CD4-positive, alpha-beta T cell (primary cell): ENCODE data around the gene TSR3. TPM values are rescaled to one million over a fixed set of nuclear protein-coding genes. Genes with fewer than 3 reads are reported as not detected.

Source experiments
- ATAC-seq: fragments of 200-7000 bp; cut with Tn5 transposase; one replicate; pipeline ENCODE4 v1.10.0; 2022; ENCODE audit warnings: mild to moderate bottlenecking; ENCODE audit not compliant: poor library complexity
- CTCF ChIA-PET: fragments of 350-600 bp; sonication (Branson Sonifier 250); formaldehyde crosslinking; loops from one replicate; lab custom pipeline; 2021; ENCODE audit warnings: antibody characterized with exemption, inconsistent platforms; lab: Charles Lee
- POLR2A ChIA-PET: fragments of 350-600 bp; sonication (Branson Sonifier 250); formaldehyde crosslinking; loops from one replicate; lab custom pipeline; 2021; ENCODE audit warnings: antibody characterized with exemption, inconsistent platforms; lab: Charles Lee
- DNase-seq, 14 experiments: peaks; one replicate each; pipeline ENCODE4 v3.0.0-alpha.2; 2013 to 2020; ENCODE audit warnings: mixed read lengths in 2 of 14
- H3K27ac ChIP-seq, 2 donors: one replicate each; pipeline versions ENCODE4 v1.5.1 to v1.7.0; 2013; ENCODE audit warnings: low read length in 2 of 2, low read depth in 1 of 2, mild to moderate bottlenecking in 1 of 2
- H3K27me3 ChIP-seq, 2 experiments: 1 replicate in 1 of 2; 2 replicates in 1 of 2; pipeline versions ENCODE4 v1.6.1 to v1.7.0; 2013; ENCODE audit warnings: low read length in 2 of 2, control low read depth in 1 of 2, mild to moderate bottlenecking in 1 of 2, moderate library complexity in 1 of 2; ENCODE audit not compliant: insufficient read depth in 2 of 2, control insufficient read depth in 1 of 2
- H3K36me3 ChIP-seq: one replicate; pipeline ENCODE4 v1.6.1; 2013; ENCODE audit warnings: low read length, control low read depth; ENCODE audit not compliant: insufficient read depth
- H3K4me1 ChIP-seq: one replicate; pipeline ENCODE4 v1.6.1; 2013; ENCODE audit warnings: low read length, control low read depth; ENCODE audit not compliant: insufficient read depth
- H3K4me3 ChIP-seq: one replicate; pipeline ENCODE4 v1.5.1; 2013; ENCODE audit warnings: mild to moderate bottlenecking, low read length, moderate library complexity
- H3K9me3 ChIP-seq, 2 experiments: 1 replicate in 1 of 2; 2 replicates in 1 of 2; pipeline versions ENCODE4 v1.6.1 to v1.7.0; 2013; ENCODE audit warnings: low read length in 2 of 2, mild to moderate bottlenecking in 2 of 2, control low read depth in 1 of 2, moderate library complexity in 1 of 2; ENCODE audit not compliant: control insufficient read depth in 1 of 2, insufficient read depth in 1 of 2
- H3K27ac Mint-ChIP-seq: one replicate; pipeline ENCODE4 v1.8.0; 2020; ENCODE audit warnings: mixed read lengths
- H3K27me3 Mint-ChIP-seq: one replicate; pipeline ENCODE4 v1.8.0; 2021; ENCODE audit warnings: mixed read lengths
- H3K36me3 Mint-ChIP-seq: one replicate; pipeline ENCODE4 v1.8.0; 2021; ENCODE audit warnings: low read depth, mixed read lengths
- H3K4me1 Mint-ChIP-seq: one replicate; pipeline ENCODE4 v1.8.0; 2021; ENCODE audit warnings: low read depth, mixed read lengths
- H3K4me3 Mint-ChIP-seq: one replicate; pipeline ENCODE4 v1.8.0; 2020; ENCODE audit warnings: mild to moderate bottlenecking, mixed read lengths
- H3K9me3 Mint-ChIP-seq: one replicate; pipeline ENCODE4 v1.8.0; 2020; ENCODE audit warnings: mixed read lengths
- CTCF ChIP-seq: fragments of 200-600 bp; IDR thresholded peaks from one replicate; pipeline ENCODE4 v1.8.0; 2022; ENCODE audit warnings: antibody characterized with exemption, mild to moderate bottlenecking
- intact Hi-C, 2 experiments: fragments of 100-400 bp; cut with DNase I in 1 of 2; cut with micrococcal nuclease in 1 of 2; formaldehyde crosslinking; loops; one replicate each; pipeline versions ENCODE4 v1.15.1 to v1.9.0; 2023 to 2025; cut with DNase I, micrococcal nuclease
- total RNA-seq, 174 experiments: library from RNA in 2 of 174; stranded (reverse) in 2 of 174; gene quantifications; one replicate each; pipeline ENCODE4 v1.2.3 and lab custom pipeline; 2021 to 2026

TSR3 gene
- total RNA-seq, 2 experiments from 2014 or later = 19.9 to 21.4 TPM

- Mint-ChIP-seq H3K4me1 (no peaks in the 10 kb centered on the region), H3K27me3 (no peaks in the 10 kb centered on the region), H3K9me3 (no peaks in the 10 kb centered on the region), H3K36me3 (peaks cover 46% of the 10 kb centered on the region), H3K4me3 (no peak overlapping the region), H3K27ac (no peak overlapping the region)
- Histone ChIP-seq H3K36me3 (peaks cover 60% of the 10 kb centered on the region), H3K27ac (no peak overlapping the region), H3K4me3 (no peak overlapping the region), H3K4me1 (peaks cover 3% of the 10 kb centered on the region), H3K27me3 (no peaks in the 10 kb centered on the region), H3K9me3 (no peaks in the 10 kb centered on the region)
- no peak for DNase-seq
- intact Hi-C loops = no loop called here
- ChIA-PET CTCF (no interaction called here), POLR2A (no interaction called here)
- no peak for TF ChIP-seq CTCF
- ATAC-seq = no peak
These were observed 42.8 kb upstream of the TSR3 start for GRCh38 chr16:1394367-1394951.

- Mint-ChIP-seq H3K27ac (no peak overlapping the region), H3K27me3 (no peaks in the 10 kb centered on the region), H3K36me3 (peaks cover 41% of the 10 kb centered on the region), H3K4me3 (no peak overlapping the region), H3K4me1 (no peaks in the 10 kb centered on the region), H3K9me3 (no peaks in the 10 kb centered on the region)
- intact Hi-C loops = no loop called here
- Histone ChIP-seq H3K4me1 (peaks cover 3% of the 10 kb centered on the region), H3K9me3 (no peaks in the 10 kb centered on the region), H3K27ac (no peak overlapping the region), H3K4me3 (no peak overlapping the region), H3K27me3 (no peaks in the 10 kb centered on the region), H3K36me3 (peaks cover 53% of the 10 kb centered on the region)
- TF ChIP-seq CTCF = no peak
- ATAC-seq (no peak), DNase-seq (no peak)
- CTCF ChIA-PET = no interaction called here
- POLR2A ChIA-PET = no interaction called here
These were observed 42.0 kb upstream of the TSR3 start for GRCh38 chr16:1393613-1394176.

- ATAC-seq (no peak), DNase-seq (no peak)
- Mint-ChIP-seq H3K9me3 (no peaks in the 10 kb centered on the region), H3K27ac (no peak overlapping the region), H3K4me3 (no peak overlapping the region), H3K4me1 (no peaks in the 10 kb centered on the region), H3K27me3 (no peaks in the 10 kb centered on the region), H3K36me3 (peaks cover 34% of the 10 kb centered on the region)
- ChIA-PET CTCF (interaction anchor here (1.0 kb wide), 1 partner anchor 29 kb away, joined by 3 read pairs; no protein-coding TSS in a partner anchor), POLR2A (no interaction called here)
- Histone ChIP-seq H3K4me1 (peaks cover 3% of the 10 kb centered on the region), H3K27ac (no peak overlapping the region), H3K9me3 (no peaks in the 10 kb centered on the region), H3K27me3 (no peaks in the 10 kb centered on the region), H3K4me3 (no peak overlapping the region), H3K36me3 (peaks cover 55% of the 10 kb centered on the region)
- intact Hi-C loops = no loop called here
- TF ChIP-seq CTCF = no peak
These were observed 41.1 kb upstream of the TSR3 start for GRCh38 chr16:1392826-1393225.
